Testis (tissue), 2 donors: Measurements from ENCODE around the gene SMAD6.

Experiments
- POLR2A ChIP-seq: fragments of 450-650 bp; IDR thresholded peaks from one replicate; pipeline ENCODE4 v1.6.1; 2017; ENCODE audit warnings: antibody characterized with exemption, mild to moderate bottlenecking, moderate library complexity
- TF ChIP-seq, protein P1 (sequence below), 3 experiments: fragments of 450-650 bp in 2 of 3; fragments of 200-600 bp in 1 of 3; sonication (generic) in 1 of 3; IDR thresholded peaks; one replicate each; pipeline ENCODE4 v1.5.1; 2016 to 2019; ENCODE audit warnings: antibody characterized with exemption in 3 of 3, mild to moderate bottlenecking in 2 of 3, moderate library complexity in 1 of 3

GRCh38 chr15:66681395-66681794 is 20.6 kb upstream of the SMAD6 start:
- TF ChIP-seq, protein P1, sequence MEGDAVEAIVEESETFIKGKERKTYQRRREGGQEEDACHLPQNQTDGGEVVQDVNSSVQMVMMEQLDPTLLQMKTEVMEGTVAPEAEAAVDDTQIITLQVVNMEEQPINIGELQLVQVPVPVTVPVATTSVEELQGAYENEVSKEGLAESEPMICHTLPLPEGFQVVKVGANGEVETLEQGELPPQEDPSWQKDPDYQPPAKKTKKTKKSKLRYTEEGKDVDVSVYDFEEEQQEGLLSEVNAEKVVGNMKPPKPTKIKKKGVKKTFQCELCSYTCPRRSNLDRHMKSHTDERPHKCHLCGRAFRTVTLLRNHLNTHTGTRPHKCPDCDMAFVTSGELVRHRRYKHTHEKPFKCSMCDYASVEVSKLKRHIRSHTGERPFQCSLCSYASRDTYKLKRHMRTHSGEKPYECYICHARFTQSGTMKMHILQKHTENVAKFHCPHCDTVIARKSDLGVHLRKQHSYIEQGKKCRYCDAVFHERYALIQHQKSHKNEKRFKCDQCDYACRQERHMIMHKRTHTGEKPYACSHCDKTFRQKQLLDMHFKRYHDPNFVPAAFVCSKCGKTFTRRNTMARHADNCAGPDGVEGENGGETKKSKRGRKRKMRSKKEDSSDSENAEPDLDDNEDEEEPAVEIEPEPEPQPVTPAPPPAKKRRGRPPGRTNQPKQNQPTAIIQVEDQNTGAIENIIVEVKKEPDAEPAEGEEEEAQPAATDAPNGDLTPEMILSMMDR (IDR thresholded peaks at IDR 0.05) = no peak
- no peak for TF ChIP-seq POLR2A
